Pancreas (tissue), 10 donors: ENCODE data around the gene CMC4. TPM values are rescaled to one million over a fixed set of nuclear protein-coding genes. Genes with fewer than 3 reads are reported as not detected.

Experiments
- ATAC-seq, 4 donors: fragments of 200-7000 bp; cut with Tn5 transposase; one replicate each; pipeline versions ENCODE4 v1.8.0 to v1.9.1; 2020; ENCODE audit warnings: mild to moderate bottlenecking in 4 of 4, moderate library complexity in 4 of 4
- DNase-seq, 6 donors: peaks; one replicate each; pipeline ENCODE4 v3.0.0-alpha.2; 2020
- FAIRE-seq: peaks from 2 replicates; lab custom pipeline; 2012; peaks lifted over from hg19 to GRCh38; lab: Jason Lieb, UNC
- H3K27ac ChIP-seq, 4 donors: fragments of 200-600 bp; sonication (generic); 1 replicate in 3 of 4; 2 replicates in 1 of 4; pipeline versions ENCODE4 v1.5.0 to v1.8.0; 2020
- H3K27me3 ChIP-seq, 4 donors: fragments of 200-600 bp; one replicate each; pipeline ENCODE4 v1.8.0; 2021
- H3K36me3 ChIP-seq, 3 donors: fragments of 200-600 bp; sonication (generic) in 1 of 3; one replicate each; pipeline versions ENCODE4 v1.5.0 to v1.8.0; 2020 to 2021
- H3K4me1 ChIP-seq, 3 donors: fragments of 200-600 bp; one replicate each; pipeline ENCODE4 v1.8.0; 2021
- H3K4me3 ChIP-seq, 4 donors: fragments of 200-600 bp; sonication (generic) in 2 of 4; one replicate each; pipeline versions ENCODE4 v1.5.0 to v1.8.0; 2020 to 2021
- H3K9me3 ChIP-seq, 4 donors: fragments of 200-600 bp; one replicate each; pipeline ENCODE4 v1.8.0; 2021
- CTCF ChIP-seq, 4 donors: fragments of 200-600 bp; sonication (generic) in 3 of 4; IDR thresholded peaks; one replicate each; pipeline versions ENCODE4 v1.5.0 to v1.8.0; 2021; ENCODE audit warnings: antibody characterized with exemption in 4 of 4
- WGBS, 2 donors: extraction: QIAGEN DNeasy Blood & Tissue Kit; methylation state at CpG; one replicate each; pipeline ENCODE4 v1.1.7; 2013; 5-methylcytosine and 5-hydroxymethylcytosine counted together
- intact Hi-C, 3 donors: fragments of 100-400 bp; cut with DNase I; formaldehyde crosslinking; loops; one replicate each; pipeline versions ENCODE4 v1.11.1 to v1.14.2; 2022
- polyA plus RNA-seq, 2 donors: library from polyadenylated mRNA; stranded (reverse); fragments of 200-250 nt; gene quantifications; one replicate each; pipeline ENCODE4 v1.2.3, GENCODE V29; 2013
- total RNA-seq, 6 donors: library from RNA; stranded (reverse); fragmentation: NEBNext Ultra II Directional in 4 of 6; extraction: Animal tissue kit (Norgen Biotek cat#: 25700) in 4 of 6; gene quantifications; one replicate each; pipeline versions ENCODE4 v1.2.1 to v1.2.4, GENCODE V29; 2021 to 2023
- donor health status: healthy with polysubstance abuse.
- donor health status: DM: no; HTN: no; CAD: no; lungs with moderate emphysema.
- donor health status: DM: no; HTN: no; CAD: no.
- donor health status: control.
- donor health status: control.
- donor health status: Bipolar disorder and iron deficiency.
- donor health status: DM: yes; HTN: yes; CAD: no.
- donor health status: DM: no; HTN: no; CAD: no.
- donor health status: DM: no; HTN: no; CAD: no.
- donor health status: DM: yes; HTN: yes; CAD: no.

The CMC4 gene
- total and polyA plus RNA-seq, 8 donors, result 2.6 to 16.6 (median 3.8) TPM

GRCh38 chrX:155068165-155068564 is 2.8 kb downstream of the CMC4 start:
- WGBS, 2 donors, result 79 to 82% methylated on average over 1 of the region's 1 CpG
- Histone ChIP-seq H3K4me3 (no peak overlapping the region), H3K27ac (no peak overlapping the region), H3K9me3 (no peaks in the 10 kb centered on the region), H3K36me3 (no peaks in the 10 kb centered on the region), H3K4me1 (peaks cover 0 to 4% (median 0%) of the 10 kb centered on the region in 3 donors), H3K27me3 (no peaks in the 10 kb centered on the region)
- ATAC-seq (no peak), FAIRE-seq (no peak), DNase-seq (no peak)
- intact Hi-C loops, result loop anchor here in 1 of 3 donors (5.0 kb wide), 1 partner anchor 81 kb away; no protein-coding TSS in a partner anchor
- TF ChIP-seq CTCF (IDR thresholded peaks at IDR 0.05), result no peak

GRCh38 chrX:155065035-155065734 is 5.8 kb downstream of the CMC4 start:
- no peak overlapping the region for H3K4me3 ChIP-seq
- H3K4me1 ChIP-seq, result no peaks in the 10 kb centered on the region
- ATAC-seq (peak; percentile 39 to 51 (median 48)), FAIRE-seq (no peak), DNase-seq (no peak)
- no peak overlapping the region for H3K27ac ChIP-seq
- H3K27me3 ChIP-seq, result no peaks in the 10 kb centered on the region
- intact Hi-C loops, result loop anchor here in 1 of 3 donors (5.0 kb wide), 1 partner anchor 78 kb away; no protein-coding TSS in a partner anchor
- no peak for TF ChIP-seq CTCF (IDR thresholded peaks at IDR 0.05)
- H3K36me3 ChIP-seq, result no peaks in the 10 kb centered on the region
- 59 to 65% methylated on average over 8 of the region's 8 CpGs for WGBS, 2 donors
- no peaks in the 10 kb centered on the region for H3K9me3 ChIP-seq

GRCh38 chrX:155061760-155062159 is 9.2 kb downstream of the CMC4 start:
- ATAC-seq (no peak), FAIRE-seq (no peak), DNase-seq (no peak)
- intact Hi-C loops, result no loop called here
- Histone ChIP-seq H3K36me3 (no peaks in the 10 kb centered on the region), H3K9me3 (no peaks in the 10 kb centered on the region), H3K27me3 (no peaks in the 10 kb centered on the region), H3K4me1 (peaks cover 0 to 4% (median 0%) of the 10 kb centered on the region in 3 donors), H3K27ac (no peak overlapping the region), H3K4me3 (no peak overlapping the region)
- WGBS, 2 donors, result 76 to 82% methylated on average over 4 of the region's 4 CpGs
- TF ChIP-seq CTCF (IDR thresholded peaks at IDR 0.05), result no peak

- FAIRE-seq, result peak; percentile 53
- Histone ChIP-seq H3K27ac (peak overlapping the region in 2 of 4 donors; percentile 20 to 39), H3K4me1 (peaks cover 0 to 18% (median 5%) of the 10 kb centered on the region in 3 donors), H3K9me3 (no peaks in the 10 kb centered on the region), H3K27me3 (no peaks in the 10 kb centered on the region), H3K36me3 (no peaks in the 10 kb centered on the region), H3K4me3 (no peak overlapping the region)
- 7 to 19% methylated on average over 25 of the region's 25 CpGs for WGBS, 2 donors
- intact Hi-C loops, result loop anchor here in 1 of 3 donors (10.0 kb wide), 1 partner anchor 72 kb away; no protein-coding TSS in a partner anchor
- peak; percentile 85 to 95 (median 94) for ATAC-seq
- peak; percentile 41 to 80 (median 72) for DNase-seq
- TF ChIP-seq CTCF (IDR thresholded peaks at IDR 0.05), result peak; percentile 75 to 86 (median 80)
Observed at GRCh38 chrX:155056877-155057792, 13.8 kb downstream of the CMC4 start.
